HFFc6 (cell line): ENCODE measurements around the gene ZNF555. TPM values are rescaled to one million over a fixed set of nuclear protein-coding genes. Genes with fewer than 3 reads are reported as not detected.
"Not testable (repeated sequence)": the region's sequence is repeated elsewhere in the genome, so short reads cannot be mapped to it uniquely, and the experiment has no call there.

Source experiments
- DNase-seq: peaks from one replicate; pipeline ENCODE4 v3.0.0-alpha.2; 2018
- H3K27ac Mint-ChIP-seq: 2 replicates; pipeline ENCODE4 v1.8.0; 2020; ENCODE audit warnings: mild to moderate bottlenecking, mixed read lengths
- H3K27me3 Mint-ChIP-seq: 2 replicates; pipeline ENCODE4 v1.8.0; 2021; ENCODE audit warnings: mild to moderate bottlenecking, moderate library complexity, mixed read lengths; ENCODE audit not compliant: insufficient read depth
- H3K36me3 Mint-ChIP-seq: 2 replicates; pipeline ENCODE4 v1.8.0; 2021; ENCODE audit warnings: low read depth, mixed read lengths
- H3K4me1 Mint-ChIP-seq: 2 replicates; pipeline ENCODE4 v1.8.0; 2020; ENCODE audit warnings: low read depth, mixed read lengths
- H3K4me3 Mint-ChIP-seq: 2 replicates; pipeline ENCODE4 v1.8.0; 2020; ENCODE audit warnings: mild to moderate bottlenecking, moderate library complexity, mixed read lengths
- H3K9me3 Mint-ChIP-seq: 2 replicates; pipeline ENCODE4 v1.8.0; 2020; ENCODE audit warnings: mild to moderate bottlenecking, mixed read lengths
- CTCF ChIP-seq: fragments of 200-600 bp; sonication (generic); IDR thresholded peaks from 2 replicates; pipeline ENCODE4 v1.5.0; 2021; ENCODE audit warnings: antibody characterized with exemption, mild to moderate bottlenecking
- total RNA-seq, 6 experiments: library from RNA; stranded (reverse); fragmentation: NEBNext Ultra II Directional; extraction: Animal tissue kit (Norgen Biotek cat#: 25700); gene quantifications; 2 replicates in 1 of 6; 3 replicates in 5 of 6; pipeline ENCODE4 v1.2.3, GENCODE V29; 2021

ZNF555 gene
- total RNA-seq, 6 experiments from 2014 or later: 3.7 to 5.6 (median 3.8) TPM

- DNase-seq: no peak
- Mint-ChIP-seq H3K36me3 (no peaks in the 10 kb centered on the region; the same call in 1 of the 2 replicates), H3K27me3 (no peaks in the 10 kb centered on the region; the same call in 1 of the 2 replicates), H3K4me1 (peaks cover 6% of the 10 kb centered on the region; the same call in 1 of the 2 replicates), H3K27ac (0 out of 2 replicates have a peak within 1 kb of the TSS, but pooled peaks have one; percentile 42), H3K4me3 (no peak within 1 kb of the TSS), H3K9me3 (peaks cover 15% of the 10 kb centered on the region; the same call in 1 of the 2 replicates)
- no peak for TF ChIP-seq CTCF
These were observed 26.0 kb downstream of the ZNF555 start, which contains the start of gene ZNF556 for GRCh38 chr19:2867025-2867991. Gene ZNF556 (plus strand): TSS chr19:2867335. CDS start chr19:2867422, 87 bp downstream.

- Mint-ChIP-seq H3K36me3 (no peaks in the 10 kb centered on the region; the same call in 1 of the 2 replicates), H3K4me1 (peaks cover 6% of the 10 kb centered on the region; the same call in 1 of the 2 replicates), H3K9me3 (peaks cover 12% of the 10 kb centered on the region; the same call in 1 of the 2 replicates), H3K27ac (no peak overlapping the region), H3K4me3 (no peak overlapping the region), H3K27me3 (no peaks in the 10 kb centered on the region; the same call in 1 of the 2 replicates)
- no peak for TF ChIP-seq CTCF
- DNase-seq: no peak
These were observed 28.3 kb downstream of the ZNF555 start for GRCh38 chr19:2869618-2870017.

GRCh38 chr19:2872175-2872574, 30.9 kb downstream of the ZNF555 start:
- TF ChIP-seq CTCF: peak; percentile 47
- H3K27ac Mint-ChIP-seq, H3K4me3 Mint-ChIP-seq, H3K4me1 Mint-ChIP-seq, DNase-seq, H3K36me3 Mint-ChIP-seq, H3K27me3 Mint-ChIP-seq: not testable (repeated sequence)
- peaks cover 15% of the 10 kb centered on the region for H3K9me3 Mint-ChIP-seq

GRCh38 chr19:2877398-2878331, 36.4 kb downstream of the ZNF555 start:
- peaks cover 33% of the 10 kb centered on the region for H3K9me3 Mint-ChIP-seq

More at GRCh38 chr19:2877398-2878331, 36.4 kb downstream of the ZNF555 start:
- H3K27ac Mint-ChIP-seq: no peak overlapping the region
- H3K4me1 Mint-ChIP-seq: no peaks in the 10 kb centered on the region
- no peak for TF ChIP-seq CTCF
- no peaks in the 10 kb centered on the region for H3K27me3 Mint-ChIP-seq
- H3K4me3 Mint-ChIP-seq: no peak overlapping the region
- peaks cover 10% of the 10 kb centered on the region; the same call in 1 of the 2 replicates for H3K36me3 Mint-ChIP-seq
- DNase-seq: no peak
